Naive thymus-derived CD4-positive, alpha-beta T cell (primary cell): ENCODE data around the gene CELA2B. TPM values are rescaled to one million over a fixed set of nuclear protein-coding genes. Genes with fewer than 3 reads are reported as not detected.
"Not testable (repeated sequence)": the region's sequence is repeated elsewhere in the genome, so short reads cannot be mapped to it uniquely, and the experiment has no call there.

Experiments
- ATAC-seq: fragments of 150-1000 bp; cut with Tn5 transposase; 2 replicates; pipeline ENCODE4 v1.10.0; 2021; ENCODE audit warnings: mild to moderate bottlenecking, moderate library complexity
- CTCF ChIA-PET: fragments of 350-600 bp; sonication (Branson Sonifier 250); formaldehyde crosslinking; loops from one replicate; lab custom pipeline; 2021; ENCODE audit warnings: antibody characterized with exemption; lab: Charles Lee
- POLR2A ChIA-PET: fragments of 350-600 bp; sonication (Branson Sonifier 250); formaldehyde crosslinking; loops from one replicate; lab custom pipeline; 2021; ENCODE audit warnings: antibody characterized with exemption, inconsistent platforms; lab: Charles Lee
- DNase-seq, 9 donors: peaks; one replicate each; pipeline versions ENCODE4 v3.0.0 to v3.0.0-alpha.2; 2020 to 2022; ENCODE audit warnings: mixed read lengths in 1 of 9
- H3K27ac ChIP-seq: one replicate; pipeline ENCODE4 v1.7.0; 2013; ENCODE audit warnings: mild to moderate bottlenecking, low read depth, low read length, moderate library complexity
- H3K27me3 ChIP-seq, 2 donors: one replicate each; pipeline ENCODE4 v1.7.0; 2013; ENCODE audit warnings: low read length in 2 of 2, mild to moderate bottlenecking in 2 of 2, moderate library complexity in 2 of 2; ENCODE audit not compliant: control insufficient read depth in 2 of 2, insufficient read depth in 2 of 2
- H3K36me3 ChIP-seq, 3 experiments: 1 replicate in 2 of 3; 2 replicates in 1 of 3; pipeline ENCODE4 v1.7.0; 2013; ENCODE audit warnings: low read length in 3 of 3, mild to moderate bottlenecking in 3 of 3, moderate library complexity in 1 of 3; ENCODE audit not compliant: insufficient read depth in 3 of 3, control insufficient read depth in 2 of 3
- H3K4me1 ChIP-seq, 2 donors: one replicate each; pipeline ENCODE4 v1.7.0; 2013; ENCODE audit warnings: low read length in 2 of 2, mild to moderate bottlenecking in 2 of 2, moderate library complexity in 1 of 2; ENCODE audit not compliant: control insufficient read depth in 2 of 2, insufficient read depth in 2 of 2
- H3K4me3 ChIP-seq: 2 replicates; pipeline ENCODE4 v1.7.0; 2013; ENCODE audit warnings: mild to moderate bottlenecking, low read length
- H3K9me3 ChIP-seq, 3 experiments: 1 replicate in 2 of 3; 2 replicates in 1 of 3; pipeline ENCODE4 v1.7.0; 2013; ENCODE audit warnings: low read length in 3 of 3; ENCODE audit not compliant: control insufficient read depth in 2 of 3
- H3K27ac Mint-ChIP-seq, 9 donors: one replicate each; pipeline ENCODE4 v1.8.0; 2020 to 2022; ENCODE audit warnings: mixed read lengths in 9 of 9, mild to moderate bottlenecking in 8 of 9, moderate library complexity in 5 of 9, inconsistent platforms in 2 of 9
- H3K27me3 Mint-ChIP-seq, 5 donors: one replicate each; pipeline ENCODE4 v1.8.0; 2021 to 2022; ENCODE audit warnings: mixed read lengths in 5 of 5, mild to moderate bottlenecking in 1 of 5
- H3K36me3 Mint-ChIP-seq, 5 donors: one replicate each; pipeline ENCODE4 v1.8.0; 2020 to 2022; ENCODE audit warnings: mixed read lengths in 5 of 5, mild to moderate bottlenecking in 3 of 5, inconsistent platforms in 1 of 5
- H3K4me1 Mint-ChIP-seq, 7 donors: one replicate each; pipeline ENCODE4 v1.8.0; 2020 to 2022; ENCODE audit warnings: mixed read lengths in 7 of 7, mild to moderate bottlenecking in 3 of 7, inconsistent platforms in 1 of 7
- H3K4me3 Mint-ChIP-seq, 10 donors: one replicate each; pipeline ENCODE4 v1.8.0; 2020 to 2022; ENCODE audit warnings: mild to moderate bottlenecking in 10 of 10, mixed read lengths in 10 of 10, moderate library complexity in 6 of 10, inconsistent platforms in 2 of 10
- H3K9me3 Mint-ChIP-seq, 11 donors: one replicate each; pipeline ENCODE4 v1.8.0; 2020 to 2022; ENCODE audit warnings: mixed read lengths in 11 of 11, mild to moderate bottlenecking in 4 of 11, inconsistent platforms in 1 of 11, moderate library complexity in 1 of 11
- intact Hi-C, 2 donors: fragments of 100-400 bp; cut with micrococcal nuclease; formaldehyde crosslinking; loops; one replicate each; pipeline ENCODE4 v1.15.1; 2023
- polyA plus RNA-seq, 2 donors: library from polyadenylated mRNA; unstranded; fragments of 300-500 nt; fragmentation: Illumina TruSeq; gene quantifications; one replicate each; pipeline ENCODE4 v1.2.3, GENCODE V29; 2021
- total RNA-seq, 6 experiments: library from RNA in 5 of 6; stranded (reverse) in 5 of 6; gene quantifications; 1 replicate in 5 of 6; 2 replicates in 1 of 6; pipeline ENCODE4 v1.2.3 and lab custom pipeline; 2021 to 2026

Gene CELA2B
- total and polyA plus RNA-seq, 7 experiments from 2014 or later: not detected

DNA sequence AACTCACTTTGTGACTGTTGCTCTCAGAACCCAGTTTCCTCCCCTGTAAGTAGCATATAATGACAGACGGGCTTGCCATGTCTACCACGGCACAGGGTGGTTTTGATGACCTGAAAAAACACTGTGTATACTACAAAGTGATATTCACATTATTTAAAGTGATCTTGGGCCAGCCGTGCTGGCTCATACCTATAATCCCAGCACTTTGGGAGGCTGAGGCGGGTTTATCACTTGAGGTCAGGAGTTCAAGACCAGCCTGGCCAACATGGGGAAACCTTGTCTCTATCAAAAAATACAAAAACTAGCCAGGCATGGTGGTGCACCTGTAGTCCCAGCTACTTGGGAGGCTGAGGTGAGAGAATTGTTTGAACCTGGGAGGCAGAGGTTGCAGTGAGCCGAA is 38.7 kb downstream of the CELA2B start:
- CTCF ChIA-PET: interaction anchor here (0.6 kb wide), 1 partner anchor 1957 kb away, joined by 3 read pairs; no protein-coding TSS in a partner anchor
- H3K9me3 ChIP-seq, H3K27ac ChIP-seq, POLR2A ChIA-PET, DNase-seq, H3K4me1 ChIP-seq, H3K9me3 Mint-ChIP-seq, H3K27me3 Mint-ChIP-seq, H3K4me3 ChIP-seq, H3K27me3 ChIP-seq, ATAC-seq, intact Hi-C loops: not testable (repeated sequence)
- Mint-ChIP-seq H3K4me3 (peak overlapping the region in 1 of 10 donors; percentile 19), H3K36me3 (peaks cover 6 to 61% (median 29%) of the 10 kb centered on the region in 5 donors), H3K27ac (peak overlapping the region in 2 of 9 donors; percentile 36 to 81), H3K4me1 (peaks cover 6 to 59% (median 19%) of the 10 kb centered on the region in 7 donors)
- H3K36me3 ChIP-seq: peaks cover 0 to 17% (median 5%) of the 10 kb centered on the region in 3 experiments

DNA sequence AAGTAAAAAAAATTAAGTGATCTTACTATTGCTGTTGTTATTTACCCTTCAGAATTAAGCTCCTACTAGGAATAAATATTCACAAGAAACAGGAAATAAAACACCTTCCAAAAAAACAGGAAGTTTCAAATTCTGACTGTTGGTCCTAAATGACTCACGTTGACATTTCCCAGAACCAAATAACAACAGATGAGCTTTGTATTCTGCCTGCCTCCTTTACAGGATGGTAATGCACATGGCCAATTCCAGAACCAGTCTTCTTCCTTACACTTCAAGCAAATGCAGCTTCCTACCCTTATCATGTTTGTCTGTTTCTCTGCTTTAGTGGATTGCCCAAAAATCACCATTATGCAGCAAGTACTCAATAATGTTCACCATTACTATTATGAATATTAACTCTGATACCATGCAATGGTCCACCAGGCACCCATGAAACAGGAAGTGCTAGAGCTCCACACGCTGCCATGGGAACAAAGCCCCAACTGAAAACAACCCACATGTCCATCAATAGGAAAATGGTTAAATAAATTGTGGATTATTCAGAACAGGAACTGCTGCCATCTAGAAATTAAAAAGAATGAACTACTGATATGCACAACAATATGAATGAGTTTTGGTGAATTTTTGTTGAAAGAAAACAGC is 39.2 kb downstream of the CELA2B start:
- Histone ChIP-seq H3K27ac (no peak overlapping the region), H3K36me3 (peaks cover 0 to 17% (median 5%) of the 10 kb centered on the region in 3 experiments), H3K4me3 (no peak overlapping the region), H3K27me3 (no peaks in the 10 kb centered on the region), H3K9me3 (no peaks in the 10 kb centered on the region), H3K4me1 (peaks cover 0 to 4% of the 10 kb centered on the region in 2 donors)
- H3K9me3 Mint-ChIP-seq: peaks cover 0 to 6% (median 0%) of the 10 kb centered on the region in 11 donors
- DNase-seq (no peak), ATAC-seq (peak; percentile 38)
- peaks cover 6 to 59% (median 20%) of the 10 kb centered on the region in 7 donors for H3K4me1 Mint-ChIP-seq
- CTCF ChIA-PET: no interaction called here
- intact Hi-C loops: no loop called here
- H3K36me3 Mint-ChIP-seq: peaks cover 6 to 62% (median 29%) of the 10 kb centered on the region in 5 donors
- peak overlapping the region in 3 of 9 donors; percentile 37 to 84 (median 51) for H3K27ac Mint-ChIP-seq
- no peaks in the 10 kb centered on the region for H3K27me3 Mint-ChIP-seq
- H3K4me3 Mint-ChIP-seq: peak overlapping the region in 2 of 10 donors; percentile 26 to 65
- POLR2A ChIA-PET: no interaction called here

GRCh38 chr1:15519625-15520024 is 43.7 kb downstream of the CELA2B start:
- peaks cover 6 to 47% (median 14%) of the 10 kb centered on the region in 5 donors for H3K36me3 Mint-ChIP-seq
- Histone ChIP-seq H3K27me3 (no peaks in the 10 kb centered on the region), H3K4me1 (peaks cover 0 to 10% of the 10 kb centered on the region in 2 donors), H3K36me3 (peaks cover 0 to 9% (median 0%) of the 10 kb centered on the region in 3 experiments), H3K4me3 (no peak overlapping the region), H3K9me3 (no peaks in the 10 kb centered on the region), H3K27ac (no peak overlapping the region)
- peak overlapping the region in 1 of 10 donors; percentile 46 for H3K4me3 Mint-ChIP-seq
- DNase-seq: no peak
- H3K27me3 Mint-ChIP-seq: no peaks in the 10 kb centered on the region
- H3K4me1 Mint-ChIP-seq: peaks cover 27 to 57% (median 36%) of the 10 kb centered on the region in 7 donors
- H3K27ac Mint-ChIP-seq: peak overlapping the region in 2 of 9 donors; percentile 6 to 15
- ChIA-PET POLR2A (no interaction called here), CTCF (interaction anchor here (0.6 kb wide), 1 partner anchor 140 kb away, joined by 6 read pairs; no protein-coding TSS in a partner anchor)
- intact Hi-C loops: loop anchor here (10.0 kb wide), 3 partner anchors 175 to 1385 kb away; no protein-coding TSS in a partner anchor
- ATAC-seq: no peak
- peaks cover 0 to 6% (median 0%) of the 10 kb centered on the region in 11 donors for H3K9me3 Mint-ChIP-seq

DNA sequence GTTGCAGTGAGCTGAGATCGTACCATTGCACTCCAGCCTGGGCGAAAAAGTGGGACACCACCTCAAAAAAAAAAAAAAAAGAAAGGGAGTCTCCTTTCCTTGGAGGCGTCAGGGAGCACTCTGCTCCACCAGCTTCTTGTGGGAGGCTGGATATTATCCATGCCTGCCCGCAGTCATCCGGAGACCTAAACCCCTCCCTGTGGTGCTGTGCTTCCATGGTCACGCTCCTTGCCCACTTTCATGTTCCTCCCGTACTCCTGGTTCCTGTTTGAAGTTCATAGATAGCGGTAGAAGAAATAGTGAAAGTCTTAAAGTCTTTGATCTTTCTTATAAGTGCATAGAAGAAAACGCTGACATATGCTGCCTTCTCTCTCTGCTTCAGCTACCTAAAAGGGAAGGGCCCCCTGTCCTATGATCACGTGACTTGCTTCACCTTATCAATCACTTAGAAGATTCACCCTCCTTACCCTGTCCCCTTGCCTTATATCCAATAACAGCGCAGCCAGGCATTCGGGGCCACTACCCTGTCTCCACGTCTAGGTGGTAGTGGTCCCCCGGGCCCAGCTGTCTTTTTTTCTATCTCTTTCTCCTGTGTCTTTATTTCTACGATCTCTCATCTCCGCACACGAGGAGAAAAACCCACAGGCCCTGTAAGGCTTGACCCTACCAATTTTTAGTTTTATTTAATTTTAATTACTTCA is 45.5 kb downstream of the CELA2B start:
- DNase-seq, H3K9me3 ChIP-seq, CTCF ChIA-PET, POLR2A ChIA-PET, H3K27me3 ChIP-seq, H3K9me3 Mint-ChIP-seq, ATAC-seq, H3K4me3 ChIP-seq, H3K27me3 Mint-ChIP-seq, H3K36me3 ChIP-seq: not testable (repeated sequence)
- intact Hi-C loops: loop anchor here (10.0 kb wide), 3 partner anchors 177 to 1383 kb away; no protein-coding TSS in a partner anchor
- H3K27ac ChIP-seq: peak overlapping the region; percentile 8
- peak overlapping the region in 6 of 10 donors; percentile 7 to 46 (median 28) for H3K4me3 Mint-ChIP-seq
- peaks cover 13 to 17% of the 10 kb centered on the region in 2 donors for H3K4me1 ChIP-seq
- H3K36me3 Mint-ChIP-seq: peaks cover 6 to 37% (median 11%) of the 10 kb centered on the region in 5 donors
- H3K4me1 Mint-ChIP-seq: peaks cover 30 to 59% (median 45%) of the 10 kb centered on the region in 7 donors
- peak overlapping the region in 4 of 9 donors; percentile 22 to 68 (median 66) for H3K27ac Mint-ChIP-seq

GRCh38 chr1:15522551-15522950 is 46.6 kb downstream of the CELA2B start:
- Mint-ChIP-seq H3K36me3 (peaks cover 0 to 25% (median 0%) of the 10 kb centered on the region in 5 donors), H3K4me3 (peak overlapping the region in 5 of 10 donors; percentile 29 to 100 (median 87)), H3K27me3 (no peaks in the 10 kb centered on the region), H3K4me1 (peaks cover 30 to 55% (median 49%) of the 10 kb centered on the region in 7 donors), H3K9me3 (peaks cover 0 to 4% (median 0%) of the 10 kb centered on the region in 11 donors), H3K27ac (peak overlapping the region in 4 of 9 donors; percentile 37 to 100 (median 68))
- no peak for DNase-seq
- ChIA-PET POLR2A (no interaction called here), CTCF (no interaction called here)
- Histone ChIP-seq H3K4me3 (no peak overlapping the region), H3K27ac (no peak overlapping the region), H3K4me1 (peaks cover 19 to 21% of the 10 kb centered on the region in 2 donors), H3K27me3 (no peaks in the 10 kb centered on the region), H3K9me3 (no peaks in the 10 kb centered on the region), H3K36me3 (peaks cover 0 to 5% (median 0%) of the 10 kb centered on the region in 3 experiments)
- ATAC-seq: no peak
- intact Hi-C loops: loop anchor here (10.0 kb wide), 3 partner anchors 178 to 1382 kb away; no protein-coding TSS in a partner anchor
